ENCODE results near the gene C10orf90.

- TF ChIP-seq CTCF (IDR thresholded peaks at IDR 0.05) = no peak
- no peak for TF ChIP-seq EZH2phosphoT487 (IDR thresholded peaks at IDR 0.05)
These were observed 996 bp upstream of the C10orf90 start for GRCh38 chr10:126671402-126671975.

Measured in neural progenitor cell (in vitro differentiated cells).